CD4-positive, alpha-beta T cell (primary cell): ENCODE measurements around the gene TNS3. TPM values are rescaled to one million over a fixed set of nuclear protein-coding genes. Genes with fewer than 3 reads are reported as not detected.

Experiments used
- ATAC-seq: fragments of 200-7000 bp; cut with Tn5 transposase; one replicate; pipeline ENCODE4 v1.10.0; 2022; ENCODE audit warnings: mild to moderate bottlenecking; ENCODE audit not compliant: poor library complexity
- CTCF ChIA-PET: fragments of 350-600 bp; sonication (Branson Sonifier 250); formaldehyde crosslinking; loops from one replicate; lab custom pipeline; 2021; ENCODE audit warnings: antibody characterized with exemption, inconsistent platforms; lab: Charles Lee
- POLR2A ChIA-PET: fragments of 350-600 bp; sonication (Branson Sonifier 250); formaldehyde crosslinking; loops from one replicate; lab custom pipeline; 2021; ENCODE audit warnings: antibody characterized with exemption, inconsistent platforms; lab: Charles Lee
- DNase-seq, 14 experiments: peaks; one replicate each; pipeline ENCODE4 v3.0.0-alpha.2; 2013 to 2020; ENCODE audit warnings: mixed read lengths in 2 of 14
- H3K27ac ChIP-seq, 2 donors: one replicate each; pipeline versions ENCODE4 v1.5.1 to v1.7.0; 2013; ENCODE audit warnings: low read length in 2 of 2, low read depth in 1 of 2, mild to moderate bottlenecking in 1 of 2
- H3K27me3 ChIP-seq, 2 experiments: 1 replicate in 1 of 2; 2 replicates in 1 of 2; pipeline versions ENCODE4 v1.6.1 to v1.7.0; 2013; ENCODE audit warnings: low read length in 2 of 2, control low read depth in 1 of 2, mild to moderate bottlenecking in 1 of 2, moderate library complexity in 1 of 2; ENCODE audit not compliant: insufficient read depth in 2 of 2, control insufficient read depth in 1 of 2
- H3K36me3 ChIP-seq: one replicate; pipeline ENCODE4 v1.6.1; 2013; ENCODE audit warnings: low read length, control low read depth; ENCODE audit not compliant: insufficient read depth
- H3K4me1 ChIP-seq: one replicate; pipeline ENCODE4 v1.6.1; 2013; ENCODE audit warnings: low read length, control low read depth; ENCODE audit not compliant: insufficient read depth
- H3K4me3 ChIP-seq: one replicate; pipeline ENCODE4 v1.5.1; 2013; ENCODE audit warnings: mild to moderate bottlenecking, low read length, moderate library complexity
- H3K9me3 ChIP-seq, 2 experiments: 1 replicate in 1 of 2; 2 replicates in 1 of 2; pipeline versions ENCODE4 v1.6.1 to v1.7.0; 2013; ENCODE audit warnings: low read length in 2 of 2, mild to moderate bottlenecking in 2 of 2, control low read depth in 1 of 2, moderate library complexity in 1 of 2; ENCODE audit not compliant: control insufficient read depth in 1 of 2, insufficient read depth in 1 of 2
- H3K27ac Mint-ChIP-seq: one replicate; pipeline ENCODE4 v1.8.0; 2020; ENCODE audit warnings: mixed read lengths
- H3K27me3 Mint-ChIP-seq: one replicate; pipeline ENCODE4 v1.8.0; 2021; ENCODE audit warnings: mixed read lengths
- H3K36me3 Mint-ChIP-seq: one replicate; pipeline ENCODE4 v1.8.0; 2021; ENCODE audit warnings: low read depth, mixed read lengths
- H3K4me1 Mint-ChIP-seq: one replicate; pipeline ENCODE4 v1.8.0; 2021; ENCODE audit warnings: low read depth, mixed read lengths
- H3K4me3 Mint-ChIP-seq: one replicate; pipeline ENCODE4 v1.8.0; 2020; ENCODE audit warnings: mild to moderate bottlenecking, mixed read lengths
- H3K9me3 Mint-ChIP-seq: one replicate; pipeline ENCODE4 v1.8.0; 2020; ENCODE audit warnings: mixed read lengths
- intact Hi-C, 2 experiments: fragments of 100-400 bp; cut with DNase I in 1 of 2; cut with micrococcal nuclease in 1 of 2; formaldehyde crosslinking; loops; one replicate each; pipeline versions ENCODE4 v1.15.1 to v1.9.0; 2023 to 2025; cut with DNase I, micrococcal nuclease
- total RNA-seq, 174 experiments: library from RNA in 2 of 174; stranded (reverse) in 2 of 174; gene quantifications; one replicate each; pipeline ENCODE4 v1.2.3 and lab custom pipeline; 2021 to 2026
- TF ChIP-seq, protein P1 (sequence below): fragments of 200-600 bp; IDR thresholded peaks from one replicate; pipeline ENCODE4 v1.8.0; 2022; ENCODE audit warnings: antibody characterized with exemption, mild to moderate bottlenecking

TNS3 gene
- total RNA-seq, 2 experiments from 2014 or later: 0.16 to 0.47 TPM

DNA sequence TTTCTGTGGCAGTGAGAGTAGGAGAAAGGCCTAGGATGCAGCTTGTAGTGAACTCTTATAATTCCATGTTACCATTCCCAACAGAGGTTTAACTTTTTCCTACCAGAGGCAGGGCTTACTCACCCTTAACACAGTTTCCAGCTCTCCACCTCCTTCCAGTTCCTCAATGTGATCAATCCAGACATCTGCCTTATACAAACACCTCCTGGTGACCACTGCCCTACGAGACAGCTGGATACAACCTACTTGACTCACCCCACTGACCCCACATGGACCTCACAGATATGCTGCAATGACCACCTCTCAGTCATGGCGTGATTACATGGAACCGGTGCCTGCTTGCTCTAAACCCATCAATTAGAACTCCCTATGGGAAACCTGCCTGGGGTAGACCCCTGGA lies 326.5 kb downstream of the TNS3 start:
- Mint-ChIP-seq H3K9me3 (no peaks in the 10 kb centered on the region), H3K27me3 (peaks cover 41% of the 10 kb centered on the region), H3K4me1 (peaks cover 11% of the 10 kb centered on the region), H3K27ac (no peak overlapping the region), H3K36me3 (no peaks in the 10 kb centered on the region), H3K4me3 (no peak overlapping the region)
- peaks cover 0 to 15% of the 10 kb centered on the region in 2 experiments for H3K9me3 ChIP-seq
- DNase-seq (no peak), ATAC-seq (no peak)
- intact Hi-C loops: loop anchor here in 1 of 2 experiments (2.0 kb wide), 1 partner anchor 1365 kb away; no protein-coding TSS in a partner anchor
- H3K4me3 ChIP-seq: no peak overlapping the region
- ChIA-PET CTCF (no interaction called here), POLR2A (no interaction called here)
- H3K4me1 ChIP-seq: peaks cover 11% of the 10 kb centered on the region
- H3K27me3 ChIP-seq: peaks cover 12 to 19% of the 10 kb centered on the region in 2 experiments
- TF ChIP-seq, protein P1, sequence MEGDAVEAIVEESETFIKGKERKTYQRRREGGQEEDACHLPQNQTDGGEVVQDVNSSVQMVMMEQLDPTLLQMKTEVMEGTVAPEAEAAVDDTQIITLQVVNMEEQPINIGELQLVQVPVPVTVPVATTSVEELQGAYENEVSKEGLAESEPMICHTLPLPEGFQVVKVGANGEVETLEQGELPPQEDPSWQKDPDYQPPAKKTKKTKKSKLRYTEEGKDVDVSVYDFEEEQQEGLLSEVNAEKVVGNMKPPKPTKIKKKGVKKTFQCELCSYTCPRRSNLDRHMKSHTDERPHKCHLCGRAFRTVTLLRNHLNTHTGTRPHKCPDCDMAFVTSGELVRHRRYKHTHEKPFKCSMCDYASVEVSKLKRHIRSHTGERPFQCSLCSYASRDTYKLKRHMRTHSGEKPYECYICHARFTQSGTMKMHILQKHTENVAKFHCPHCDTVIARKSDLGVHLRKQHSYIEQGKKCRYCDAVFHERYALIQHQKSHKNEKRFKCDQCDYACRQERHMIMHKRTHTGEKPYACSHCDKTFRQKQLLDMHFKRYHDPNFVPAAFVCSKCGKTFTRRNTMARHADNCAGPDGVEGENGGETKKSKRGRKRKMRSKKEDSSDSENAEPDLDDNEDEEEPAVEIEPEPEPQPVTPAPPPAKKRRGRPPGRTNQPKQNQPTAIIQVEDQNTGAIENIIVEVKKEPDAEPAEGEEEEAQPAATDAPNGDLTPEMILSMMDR: no peak
- no peaks in the 10 kb centered on the region for H3K36me3 ChIP-seq
- no peak overlapping the region for H3K27ac ChIP-seq

DNA sequence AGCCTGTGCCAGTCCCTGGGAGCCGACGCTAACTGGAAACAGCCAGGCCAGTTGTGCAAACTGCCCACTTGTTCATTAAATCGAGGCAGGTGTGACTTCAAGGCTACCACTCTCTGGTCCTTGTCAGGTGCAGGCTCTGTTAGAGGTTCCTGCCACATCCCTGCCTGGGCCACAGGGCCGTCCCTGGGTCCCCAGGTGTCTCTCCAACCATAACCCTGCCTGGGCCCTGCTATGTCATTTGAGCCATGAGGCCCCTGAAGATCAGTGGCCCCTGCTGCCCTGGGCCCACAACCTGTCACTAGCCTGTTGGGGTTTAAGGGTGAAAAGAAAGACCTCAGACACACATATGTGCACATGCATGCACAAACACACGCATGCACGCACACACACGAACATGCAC lies 326.9 kb downstream of the TNS3 start:
- Histone ChIP-seq H3K4me1 (peaks cover 11% of the 10 kb centered on the region), H3K27me3 (peaks cover 12 to 19% of the 10 kb centered on the region in 2 experiments), H3K27ac (no peak overlapping the region), H3K4me3 (no peak overlapping the region), H3K9me3 (peaks cover 0 to 15% of the 10 kb centered on the region in 2 experiments), H3K36me3 (no peaks in the 10 kb centered on the region)
- Mint-ChIP-seq H3K4me3 (no peak overlapping the region), H3K27me3 (peaks cover 41% of the 10 kb centered on the region), H3K4me1 (peaks cover 11% of the 10 kb centered on the region), H3K9me3 (no peaks in the 10 kb centered on the region), H3K27ac (no peak overlapping the region), H3K36me3 (no peaks in the 10 kb centered on the region)
- ChIA-PET POLR2A (no interaction called here), CTCF (no interaction called here)
- intact Hi-C loops: loop anchor here in 1 of 2 experiments (2.0 kb wide), 1 partner anchor 1364 kb away; no protein-coding TSS in a partner anchor
- no peak for DNase-seq
- no peak for ATAC-seq
- TF ChIP-seq, protein P1: no peak

DNA sequence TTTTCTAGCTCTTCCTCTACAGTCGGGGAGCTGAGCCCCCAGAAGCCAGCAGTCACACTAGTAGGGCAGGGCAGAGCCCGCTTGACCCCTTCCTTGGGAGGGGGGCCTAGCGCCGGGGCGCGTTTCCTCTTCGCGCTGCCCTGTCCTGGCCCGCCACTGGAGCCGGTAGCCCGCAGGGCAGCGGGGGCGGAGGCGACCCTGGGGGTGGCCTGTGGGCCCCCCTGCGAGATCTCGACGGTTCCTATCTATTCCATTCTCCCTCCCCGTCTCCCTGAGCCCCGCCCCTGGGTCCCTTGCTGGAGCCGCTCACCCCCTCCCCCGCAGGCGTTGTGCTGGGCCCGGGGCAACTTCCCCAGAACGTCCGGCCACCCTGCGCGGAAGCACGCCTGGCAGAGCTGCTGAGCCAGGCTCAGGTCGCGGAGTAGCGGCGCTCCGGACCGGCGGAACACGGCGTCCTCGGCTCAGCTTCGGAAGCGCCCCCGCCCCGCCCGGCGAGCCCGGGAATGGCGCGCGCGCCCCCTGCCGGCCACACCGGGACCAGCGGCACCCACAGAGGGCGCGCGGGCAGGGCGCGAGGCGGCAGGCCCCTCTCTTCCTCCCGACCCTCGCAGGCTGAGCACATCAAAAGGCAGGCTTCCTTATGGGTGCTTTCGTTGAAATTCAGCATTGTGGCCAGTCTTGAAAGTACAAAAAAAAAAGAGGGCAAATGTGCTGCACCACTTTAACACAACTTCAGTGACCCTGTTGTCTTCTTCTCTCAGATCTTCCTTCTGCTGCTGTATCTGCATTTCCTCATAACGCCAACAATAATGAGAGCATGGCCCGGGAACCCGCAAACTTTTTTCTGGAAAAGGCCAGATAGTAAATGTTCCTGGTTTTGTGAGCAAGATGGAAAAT lies 327.6 kb downstream of the TNS3 start:
- CTCF ChIA-PET: no interaction called here
- Mint-ChIP-seq H3K27me3 (peaks cover 41% of the 10 kb centered on the region), H3K36me3 (no peaks in the 10 kb centered on the region), H3K4me1 (peaks cover 11% of the 10 kb centered on the region), H3K4me3 (peak overlapping the region; percentile 68), H3K27ac (no peak overlapping the region), H3K9me3 (no peaks in the 10 kb centered on the region)
- intact Hi-C loops: loop anchor here in 1 of 2 experiments (2.0 kb wide), 1 partner anchor 1364 kb away; no protein-coding TSS in a partner anchor
- H3K27ac ChIP-seq: no peak overlapping the region
- POLR2A ChIA-PET: no interaction called here
- H3K4me1 ChIP-seq: peaks cover 11% of the 10 kb centered on the region
- peaks cover 12 to 19% of the 10 kb centered on the region in 2 experiments for H3K27me3 ChIP-seq
- peak in 11 of 14 experiments; percentile 6 to 67 (median 33) for DNase-seq
- H3K9me3 ChIP-seq: peaks cover 0 to 15% of the 10 kb centered on the region in 2 experiments
- H3K4me3 ChIP-seq: peak overlapping the region; percentile 30
- ATAC-seq: peak; percentile 57
- TF ChIP-seq, protein P1: peak; percentile 68
- H3K36me3 ChIP-seq: no peaks in the 10 kb centered on the region
